ENCODE measurements around the gene SH3BP4.

Gene SH3BP4

GRCh38 chr2:235042576-235043515 lies 91.0 kb downstream of the SH3BP4 start:
- Histone ChIP-seq H3K4me2 (ENCODE audit: low read depth, low read length, poor library complexity, severe bottlenecking) (no peak overlapping the region), H3K9ac (ENCODE audit: low read length) (no peak overlapping the region), H3K36me3 (ENCODE audit: low read length) (no peaks in the 10 kb centered on the region), H3K4me3 (ENCODE audit: insufficient read depth, low read length, poor library complexity, severe bottlenecking) (no peak overlapping the region), H3K9me3 (ENCODE audit: insufficient read depth, low read length) (no peaks in the 10 kb centered on the region), H2AFZ (ENCODE audit: low read depth, low read length, severe bottlenecking) (no peak overlapping the region), H3F3A (ENCODE audit: insufficient read depth) (no peaks in the 10 kb centered on the region), H3K27ac (ENCODE audit: low read depth, low read length) (no peak overlapping the region), H4K20me1 (ENCODE audit: low read depth, low read length) (no peaks in the 10 kb centered on the region), H3K79me2 (ENCODE audit: insufficient read depth, low read length) (no peaks in the 10 kb centered on the region), H3K27me3 (ENCODE audit: low read length) (no peaks in the 10 kb centered on the region), H3K9me2 (replicated peaks; ENCODE audit: insufficient read depth, low read length) (no peaks in the 10 kb centered on the region)
- TF ChIP-seq CTCF (IDR thresholded peaks at IDR 0.05; ENCODE audit: insufficient read depth, low read length, poor library complexity, severe bottlenecking) (no peak), EZH2phosphoT487 (conservative IDR thresholded peaks at IDR 0.05; ENCODE audit: low read length) (no peak)

GRCh38 chr2:235043762-235044500 lies 92.1 kb downstream of the SH3BP4 start:
- H3K9ac ChIP-seq (ENCODE audit: low read length) = no peak overlapping the region
- H3K27me3 ChIP-seq (ENCODE audit: low read length) = no peaks in the 10 kb centered on the region
- H2AFZ ChIP-seq (ENCODE audit: low read depth, low read length, severe bottlenecking) = no peak overlapping the region
- H3K27ac ChIP-seq (ENCODE audit: low read depth, low read length) = no peak overlapping the region
- no peaks in the 10 kb centered on the region for H3K9me2 ChIP-seq (replicated peaks; ENCODE audit: insufficient read depth, low read length)
- TF ChIP-seq EZH2phosphoT487 (conservative IDR thresholded peaks at IDR 0.05; ENCODE audit: low read length) (no peak), CTCF (IDR thresholded peaks at IDR 0.05; ENCODE audit: insufficient read depth, low read length, poor library complexity, severe bottlenecking) (no peak)
- H3K4me3 ChIP-seq (ENCODE audit: insufficient read depth, low read length, poor library complexity, severe bottlenecking) = no peak overlapping the region
- no peak overlapping the region for H3K4me2 ChIP-seq (ENCODE audit: low read depth, low read length, poor library complexity, severe bottlenecking)
- no peaks in the 10 kb centered on the region for H4K20me1 ChIP-seq (ENCODE audit: low read depth, low read length)
- H3F3A ChIP-seq (ENCODE audit: insufficient read depth) = no peaks in the 10 kb centered on the region
- H3K9me3 ChIP-seq (ENCODE audit: insufficient read depth, low read length) = no peaks in the 10 kb centered on the region
- no peaks in the 10 kb centered on the region for H3K36me3 ChIP-seq (ENCODE audit: low read length)
- no peaks in the 10 kb centered on the region for H3K79me2 ChIP-seq (ENCODE audit: insufficient read depth, low read length)

DNA sequence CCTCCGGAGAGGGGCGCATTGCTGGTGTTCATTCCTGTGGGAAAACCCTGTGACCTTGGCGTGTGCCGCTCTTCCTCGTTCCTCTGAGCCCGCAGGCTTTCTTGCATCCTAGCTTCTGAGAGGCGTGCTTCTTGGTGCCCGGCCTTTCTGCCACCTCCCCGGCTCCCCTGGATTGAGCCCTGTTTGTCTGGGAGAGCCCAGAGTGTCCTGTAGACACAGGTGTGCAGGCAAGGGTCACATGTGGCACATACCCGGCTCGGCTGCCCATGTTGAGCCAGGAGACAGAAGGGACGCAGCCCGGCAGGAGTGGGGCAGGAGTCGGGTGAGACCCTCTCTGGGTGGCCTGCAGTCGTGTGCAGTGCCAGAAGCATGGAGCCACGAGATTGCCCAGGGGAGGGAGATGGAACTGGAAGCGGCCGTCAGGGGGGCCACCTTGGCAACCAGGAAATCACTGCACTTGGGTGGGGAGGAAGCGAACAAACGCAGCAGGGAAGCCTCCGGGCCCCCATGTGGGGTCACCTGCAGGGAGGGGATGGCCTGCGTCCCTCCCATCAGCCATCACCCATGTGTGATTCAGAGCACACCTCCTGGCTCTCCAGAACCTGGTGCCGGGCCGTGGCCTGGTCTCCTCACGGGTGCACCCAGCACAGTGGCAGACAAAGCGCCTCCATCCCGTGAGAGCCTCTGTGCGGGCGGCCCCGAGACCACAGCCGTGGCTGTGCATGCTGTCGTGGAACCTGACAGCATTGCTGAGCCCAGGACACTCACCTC lies 92.9 kb downstream of the SH3BP4 start:
- Histone ChIP-seq H3K27me3 (ENCODE audit: low read length) (no peaks in the 10 kb centered on the region), H3K36me3 (ENCODE audit: low read length) (no peaks in the 10 kb centered on the region), H3K79me2 (ENCODE audit: insufficient read depth, low read length) (no peaks in the 10 kb centered on the region), H3K27ac (ENCODE audit: low read depth, low read length) (no peak overlapping the region), H3K9ac (ENCODE audit: low read length) (no peak overlapping the region), H4K20me1 (ENCODE audit: low read depth, low read length) (no peaks in the 10 kb centered on the region), H3F3A (ENCODE audit: insufficient read depth) (no peaks in the 10 kb centered on the region), H3K4me2 (ENCODE audit: low read depth, low read length, poor library complexity, severe bottlenecking) (no peak overlapping the region), H2AFZ (ENCODE audit: low read depth, low read length, severe bottlenecking) (no peak overlapping the region), H3K9me2 (replicated peaks; ENCODE audit: insufficient read depth, low read length) (no peaks in the 10 kb centered on the region), H3K9me3 (ENCODE audit: insufficient read depth, low read length) (no peaks in the 10 kb centered on the region), H3K4me3 (ENCODE audit: insufficient read depth, low read length, poor library complexity, severe bottlenecking) (no peak overlapping the region)
- TF ChIP-seq EZH2phosphoT487 (conservative IDR thresholded peaks at IDR 0.05; ENCODE audit: low read length) (no peak), CTCF (IDR thresholded peaks at IDR 0.05; ENCODE audit: insufficient read depth, low read length, poor library complexity, severe bottlenecking) (no peak)

All from SU-DHL-6 (cell line).